Natural killer cell (primary cell): Measurements from ENCODE around the gene LRRC30. TPM values are rescaled to one million over a fixed set of nuclear protein-coding genes. Genes with fewer than 3 reads are reported as not detected.

ENCODE experiments used
- ATAC-seq, 3 donors: fragments of 150-1000 bp in 2 of 3; fragments of 200-7000 bp in 1 of 3; cut with Tn5 transposase; 1 replicate in 1 of 3; 2 replicates in 2 of 3; pipeline ENCODE4 v1.10.0; 2021; ENCODE audit warnings: mild to moderate bottlenecking in 2 of 3, moderate library complexity in 2 of 3
- DNase-seq, 2 donors: peaks; one replicate each; pipeline versions ENCODE4 v3.0.0 to v3.0.0-alpha.2; 2013 to 2021; ENCODE audit warnings: mixed read lengths in 1 of 2
- H3K27ac ChIP-seq: one replicate; pipeline ENCODE4 v1.5.1; 2013; ENCODE audit warnings: mild to moderate bottlenecking, low read length
- H3K27me3 ChIP-seq: one replicate; pipeline ENCODE4 v1.6.1; 2013; ENCODE audit warnings: low read length; ENCODE audit not compliant: control insufficient read depth, insufficient read depth
- H3K36me3 ChIP-seq: one replicate; pipeline ENCODE4 v1.6.1; 2013; ENCODE audit warnings: low read length; ENCODE audit not compliant: control insufficient read depth, insufficient read depth
- H3K4me1 ChIP-seq: one replicate; pipeline ENCODE4 v1.6.1; 2013; ENCODE audit warnings: low read length; ENCODE audit not compliant: control insufficient read depth, insufficient read depth
- H3K4me3 ChIP-seq: one replicate; pipeline ENCODE4 v1.5.1; 2013; ENCODE audit warnings: low read length
- H3K9me3 ChIP-seq: one replicate; pipeline ENCODE4 v1.6.1; 2013; ENCODE audit warnings: low read length; ENCODE audit not compliant: control insufficient read depth, insufficient read depth
- H3K27ac Mint-ChIP-seq, 2 donors: one replicate each; pipeline ENCODE4 v1.8.0; 2022; ENCODE audit warnings: mild to moderate bottlenecking in 2 of 2, mixed read lengths in 2 of 2, moderate library complexity in 1 of 2
- H3K27me3 Mint-ChIP-seq, 2 donors: one replicate each; pipeline ENCODE4 v1.8.0; 2022; ENCODE audit warnings: low read depth in 2 of 2, mixed read lengths in 2 of 2
- H3K36me3 Mint-ChIP-seq: one replicate; pipeline ENCODE4 v1.8.0; 2022; ENCODE audit warnings: mixed read lengths
- H3K4me1 Mint-ChIP-seq, 2 donors: one replicate each; pipeline ENCODE4 v1.8.0; 2022; ENCODE audit warnings: mixed read lengths in 2 of 2
- H3K4me3 Mint-ChIP-seq: one replicate; pipeline ENCODE4 v1.8.0; 2022; ENCODE audit warnings: mild to moderate bottlenecking, moderate library complexity, mixed read lengths
- H3K9me3 Mint-ChIP-seq, 2 donors: one replicate each; pipeline ENCODE4 v1.8.0; 2022; ENCODE audit warnings: mixed read lengths in 2 of 2
- WGBS: methylation state at CpG from one replicate; pipeline ENCODE4 v1.1.7; 2013; ENCODE audit warnings: missing lambda C conversion rate; ENCODE audit not compliant: insufficient coverage; 5-methylcytosine and 5-hydroxymethylcytosine counted together
- intact Hi-C: fragments of 100-400 bp; cut with micrococcal nuclease; formaldehyde crosslinking; loops from one replicate; pipeline ENCODE4 v1.14.2; 2022
- total RNA-seq, 4 donors: library from RNA; stranded (reverse); fragments of 120-200 nt in 1 of 4; gene quantifications; one replicate each; pipeline versions ENCODE4 v1.2.3 to v1.2.4, GENCODE V29; 2013 to 2022
- TF ChIP-seq, protein P1 (sequence below): fragments of 200-600 bp; IDR thresholded peaks from one replicate; pipeline ENCODE4 v1.8.0; 2022; ENCODE audit warnings: antibody characterized with exemption

Gene LRRC30
- total RNA-seq, 3 donors from 2014 or later (not counting 1 experiment from before 2014, with no cell fraction given): not detected

DNA sequence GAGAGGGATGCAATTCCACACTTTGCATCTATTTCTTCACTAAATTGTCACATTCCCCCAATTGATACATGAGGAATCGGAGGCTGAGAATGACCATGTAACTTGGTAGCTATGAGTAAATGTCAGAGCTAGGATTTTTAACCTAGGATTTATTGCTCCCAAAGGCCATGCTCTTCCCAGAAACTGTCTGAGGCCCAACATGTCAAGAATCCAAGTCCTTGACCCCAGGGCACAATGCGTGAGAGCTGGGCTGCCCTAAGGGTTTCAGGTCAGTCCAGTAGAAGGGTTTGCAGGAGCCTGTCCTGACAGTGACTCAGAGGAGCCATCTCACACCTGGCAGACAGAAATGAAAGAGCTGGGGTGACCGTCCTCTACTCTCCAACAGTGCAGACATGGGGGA, 30.3 kb downstream of the LRRC30 start:
- no peaks in the 10 kb centered on the region for H3K9me3 Mint-ChIP-seq
- no peaks in the 10 kb centered on the region for H3K4me1 Mint-ChIP-seq
- WGBS: 88% methylated on average over 3 of the region's 3 CpGs

DNA sequence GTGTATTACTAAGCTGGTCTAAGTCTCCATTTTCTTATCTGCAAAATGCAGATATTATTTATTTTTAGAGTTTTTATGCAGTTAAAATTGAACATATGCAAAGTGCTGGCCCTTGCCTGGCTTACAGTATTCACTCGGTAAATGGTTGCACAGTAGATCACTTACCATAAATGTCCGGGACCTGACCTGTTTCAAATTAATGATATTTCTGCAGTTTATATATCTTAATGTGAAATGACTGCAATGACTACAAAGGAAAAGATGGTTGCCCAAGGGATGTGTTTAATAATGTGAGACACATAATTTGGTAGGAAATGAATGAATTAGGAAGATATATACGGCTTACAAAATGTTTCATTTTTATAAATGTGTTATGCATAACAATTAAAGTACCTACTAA, 37.1 kb downstream of the LRRC30 start:
- H3K4me1 Mint-ChIP-seq: no peaks in the 10 kb centered on the region

More for the DNA sequence above, 30.3 kb downstream of the LRRC30 start:
- Histone ChIP-seq H3K36me3 (no peaks in the 10 kb centered on the region), H3K4me1 (no peaks in the 10 kb centered on the region), H3K27me3 (no peaks in the 10 kb centered on the region), H3K9me3 (no peaks in the 10 kb centered on the region), H3K27ac (no peak overlapping the region), H3K4me3 (no peak overlapping the region)
- H3K27me3 Mint-ChIP-seq: peaks cover 0 to 6% of the 10 kb centered on the region in 2 donors
- no peak overlapping the region for H3K4me3 Mint-ChIP-seq
- no peak overlapping the region for H3K27ac Mint-ChIP-seq
- ATAC-seq: no peak
- intact Hi-C loops: no loop called here
- DNase-seq: no peak
- no peaks in the 10 kb centered on the region for H3K36me3 Mint-ChIP-seq
- TF ChIP-seq, protein P1, sequence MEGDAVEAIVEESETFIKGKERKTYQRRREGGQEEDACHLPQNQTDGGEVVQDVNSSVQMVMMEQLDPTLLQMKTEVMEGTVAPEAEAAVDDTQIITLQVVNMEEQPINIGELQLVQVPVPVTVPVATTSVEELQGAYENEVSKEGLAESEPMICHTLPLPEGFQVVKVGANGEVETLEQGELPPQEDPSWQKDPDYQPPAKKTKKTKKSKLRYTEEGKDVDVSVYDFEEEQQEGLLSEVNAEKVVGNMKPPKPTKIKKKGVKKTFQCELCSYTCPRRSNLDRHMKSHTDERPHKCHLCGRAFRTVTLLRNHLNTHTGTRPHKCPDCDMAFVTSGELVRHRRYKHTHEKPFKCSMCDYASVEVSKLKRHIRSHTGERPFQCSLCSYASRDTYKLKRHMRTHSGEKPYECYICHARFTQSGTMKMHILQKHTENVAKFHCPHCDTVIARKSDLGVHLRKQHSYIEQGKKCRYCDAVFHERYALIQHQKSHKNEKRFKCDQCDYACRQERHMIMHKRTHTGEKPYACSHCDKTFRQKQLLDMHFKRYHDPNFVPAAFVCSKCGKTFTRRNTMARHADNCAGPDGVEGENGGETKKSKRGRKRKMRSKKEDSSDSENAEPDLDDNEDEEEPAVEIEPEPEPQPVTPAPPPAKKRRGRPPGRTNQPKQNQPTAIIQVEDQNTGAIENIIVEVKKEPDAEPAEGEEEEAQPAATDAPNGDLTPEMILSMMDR: no peak

DNA sequence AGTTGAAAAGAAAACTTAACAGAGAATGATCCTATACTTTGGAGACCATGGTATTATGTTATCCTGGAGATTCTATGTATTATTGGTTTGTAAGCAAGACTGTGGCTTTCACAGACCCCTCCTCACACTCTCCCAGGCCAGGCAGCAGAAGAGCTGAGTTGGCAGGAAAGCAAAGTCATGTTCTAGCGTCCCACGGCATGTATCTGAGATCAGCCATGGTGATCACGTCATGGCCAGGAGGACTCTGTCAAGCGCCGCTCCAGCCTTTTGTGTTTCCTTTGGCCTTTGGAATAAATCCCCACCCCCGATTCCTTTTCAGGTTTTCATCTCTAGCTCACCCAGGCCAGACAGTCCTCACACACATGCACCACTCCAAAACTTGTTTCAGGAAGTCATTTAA, 39.1 kb downstream of the LRRC30 start:
- peaks cover 4% of the 10 kb centered on the region for H3K4me1 ChIP-seq
- no peaks in the 10 kb centered on the region for H3K27me3 Mint-ChIP-seq
- no peaks in the 10 kb centered on the region for H3K9me3 Mint-ChIP-seq
- H3K27ac ChIP-seq: no peak overlapping the region
- no peak overlapping the region for H3K4me3 ChIP-seq
- no peaks in the 10 kb centered on the region for H3K36me3 Mint-ChIP-seq
- no peaks in the 10 kb centered on the region for H3K27me3 ChIP-seq
- no peak for DNase-seq
- no peaks in the 10 kb centered on the region for H3K4me1 Mint-ChIP-seq
- intact Hi-C loops: no loop called here
- no peak overlapping the region for H3K4me3 Mint-ChIP-seq
- H3K27ac Mint-ChIP-seq: no peak overlapping the region
- TF ChIP-seq, protein P1: no peak
- H3K9me3 ChIP-seq: no peaks in the 10 kb centered on the region
- ATAC-seq: no peak
- no peaks in the 10 kb centered on the region for H3K36me3 ChIP-seq
- WGBS: 91% methylated on average over 6 of the region's 6 CpGs

More for the DNA sequence above, 37.1 kb downstream of the LRRC30 start:
- no peak overlapping the region for H3K27ac Mint-ChIP-seq
- ATAC-seq: no peak
- 100% methylated on average over 2 of the region's 3 CpGs for WGBS
- H3K36me3 Mint-ChIP-seq: no peaks in the 10 kb centered on the region
- H3K9me3 ChIP-seq: no peaks in the 10 kb centered on the region
- intact Hi-C loops: no loop called here
- no peak overlapping the region for H3K4me3 Mint-ChIP-seq
- no peak overlapping the region for H3K4me3 ChIP-seq
- TF ChIP-seq, protein P1: no peak
- H3K36me3 ChIP-seq: no peaks in the 10 kb centered on the region
- H3K9me3 Mint-ChIP-seq: no peaks in the 10 kb centered on the region
- H3K27me3 ChIP-seq: no peaks in the 10 kb centered on the region
- no peak for DNase-seq
- peaks cover 4% of the 10 kb centered on the region for H3K4me1 ChIP-seq
- H3K27ac ChIP-seq: no peak overlapping the region
- no peaks in the 10 kb centered on the region for H3K27me3 Mint-ChIP-seq

DNA sequence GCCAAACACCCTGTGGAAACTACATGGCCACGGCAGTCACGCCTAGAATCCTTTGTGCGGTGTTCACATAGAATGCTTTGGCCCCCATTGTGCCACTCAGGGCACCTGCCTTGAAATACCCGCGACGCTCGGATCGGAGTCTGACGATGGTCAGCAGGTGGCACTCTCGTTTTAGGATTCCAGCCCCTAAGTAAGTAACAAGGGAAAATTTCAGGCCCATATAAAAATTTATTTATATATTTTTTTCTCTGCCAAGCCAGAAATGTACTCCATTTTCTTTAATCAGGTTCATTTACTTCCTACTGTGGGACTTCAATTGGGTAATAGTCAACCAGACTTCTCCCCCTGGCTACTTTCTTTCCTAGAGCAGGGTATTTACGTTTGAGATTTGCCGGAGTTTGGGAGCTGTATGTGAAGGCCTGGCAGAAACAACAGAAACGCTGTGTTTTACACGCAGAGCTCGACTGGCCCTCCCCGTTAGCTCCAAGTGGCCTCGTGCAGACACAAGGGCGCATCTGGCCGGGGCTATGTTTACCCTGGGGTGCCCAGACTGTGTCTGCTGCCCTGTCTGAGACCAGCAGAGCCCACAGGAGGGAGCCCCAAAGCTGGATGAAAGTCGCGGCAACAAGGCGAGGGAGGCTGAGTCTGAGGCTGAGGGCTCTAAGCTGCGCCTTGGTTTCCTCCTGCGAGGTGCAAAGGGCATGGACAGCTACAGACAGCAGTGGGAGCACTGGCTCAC, 41.6 kb downstream of the LRRC30 start:
- no peak for ATAC-seq
- intact Hi-C loops: no loop called here
- no peaks in the 10 kb centered on the region for H3K36me3 Mint-ChIP-seq
- no peaks in the 10 kb centered on the region for H3K27me3 Mint-ChIP-seq
- H3K4me1 Mint-ChIP-seq: no peaks in the 10 kb centered on the region
- Histone ChIP-seq H3K27ac (no peak overlapping the region), H3K4me1 (peaks cover 4% of the 10 kb centered on the region), H3K4me3 (no peak overlapping the region), H3K36me3 (no peaks in the 10 kb centered on the region), H3K27me3 (no peaks in the 10 kb centered on the region), H3K9me3 (no peaks in the 10 kb centered on the region)
- 23% methylated on average over 24 of the region's 24 CpGs for WGBS
- H3K9me3 Mint-ChIP-seq: no peaks in the 10 kb centered on the region
- no peak overlapping the region for H3K4me3 Mint-ChIP-seq
- TF ChIP-seq, protein P1: no peak
- H3K27ac Mint-ChIP-seq: no peak overlapping the region
- DNase-seq: no peak
